ENCODE measurements around the gene MRPL45.

The MRPL45 gene

GRCh38 chr17:38349097-38349730 is 52.2 kb downstream of the MRPL45 start:
- peak; percentile 73 for DNase-seq (ENCODE audit: low spot score)

GRCh38 chr17:38350035-38350434 is 53.1 kb downstream of the MRPL45 start:
- no peak for DNase-seq (ENCODE audit: low spot score)

GRCh38 chr17:38351412-38352222 is 54.6 kb downstream of the MRPL45 start, which contains the start of gene SOCS7:
Gene SOCS7 (plus strand): TSS chr17:38351844. CDS start chr17:38352053, 209 bp downstream.
- DNase-seq (ENCODE audit: low spot score), result peak; percentile 80

GRCh38 chr17:38352245-38353085 is 55.5 kb downstream of the MRPL45 start:
- peak; percentile 25 for DNase-seq (ENCODE audit: low spot score)

GRCh38 chr17:38353086-38353604 is 56.2 kb downstream of the MRPL45 start:
- DNase-seq (ENCODE audit: low spot score), result no peak

- no peak for DNase-seq (ENCODE audit: low spot score)
Observed at GRCh38 chr17:38353668-38354067, 56.7 kb downstream of the MRPL45 start.

- no peak for DNase-seq (ENCODE audit: low spot score)
Observed at GRCh38 chr17:38354466-38354865, 57.5 kb downstream of the MRPL45 start.

- DNase-seq (ENCODE audit: low spot score), result no peak
Observed at GRCh38 chr17:38355251-38355650, 58.3 kb downstream of the MRPL45 start.

GRCh38 chr17:38357486-38358123 is 60.6 kb downstream of the MRPL45 start:
- DNase-seq (ENCODE audit: low spot score), result no peak

GRCh38 chr17:38358586-38359513 is 61.9 kb downstream of the MRPL45 start:
- DNase-seq (ENCODE audit: low spot score), result no peak

GRCh38 chr17:38361694-38362465 is 64.9 kb downstream of the MRPL45 start:
- no peak for DNase-seq (ENCODE audit: low spot score)

- no peak for DNase-seq (ENCODE audit: low spot score)
Observed at GRCh38 chr17:38363016-38363415, 66.0 kb downstream of the MRPL45 start.

GRCh38 chr17:38364741-38365140 is 67.8 kb downstream of the MRPL45 start:
- DNase-seq (ENCODE audit: low spot score), result no peak

GRCh38 chr17:38369124-38369886 is 72.3 kb downstream of the MRPL45 start:
- DNase-seq (ENCODE audit: low spot score), result no peak
